ENCODE results near the gene CDH18. TPM values are rescaled to one million over a fixed set of nuclear protein-coding genes. Genes with fewer than 3 reads are reported as not detected.
"Not testable (repeated sequence)": the region's sequence is repeated elsewhere in the genome, so short reads cannot be mapped to it uniquely, and the experiment has no call there.

The CDH18 gene
- total RNA-seq, 2 experiments from 2014 or later: not detected

DNA sequence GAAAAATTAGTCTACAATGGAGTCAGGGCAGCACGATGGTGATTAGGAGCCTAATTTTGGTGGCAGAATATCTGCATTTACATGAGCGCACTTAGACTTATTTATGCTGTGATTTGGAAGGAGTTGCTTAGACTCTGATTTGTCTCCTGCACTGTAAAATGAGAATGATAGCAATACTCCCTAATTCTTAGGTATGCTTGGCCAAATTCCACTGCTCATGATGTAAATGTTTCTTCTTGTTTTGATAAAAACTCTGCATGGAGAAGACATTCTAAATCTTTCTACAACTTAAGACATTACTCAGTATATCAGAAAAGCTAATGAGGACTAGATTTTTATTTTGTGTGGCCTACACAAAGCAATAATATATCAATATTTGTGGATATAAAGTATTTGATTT, 205.4 kb downstream of the CDH18 start:
- Histone ChIP-seq H3K79me2 (ENCODE audit: insufficient read depth, low read depth, low read length) (no peaks in the 10 kb centered on the region), H3K9me3 (ENCODE audit: low read length) (no peaks in the 10 kb centered on the region), H3K4me3 (ENCODE audit: low read depth, low read length, poor library complexity, severe bottlenecking) (no peak overlapping the region)

DNA sequence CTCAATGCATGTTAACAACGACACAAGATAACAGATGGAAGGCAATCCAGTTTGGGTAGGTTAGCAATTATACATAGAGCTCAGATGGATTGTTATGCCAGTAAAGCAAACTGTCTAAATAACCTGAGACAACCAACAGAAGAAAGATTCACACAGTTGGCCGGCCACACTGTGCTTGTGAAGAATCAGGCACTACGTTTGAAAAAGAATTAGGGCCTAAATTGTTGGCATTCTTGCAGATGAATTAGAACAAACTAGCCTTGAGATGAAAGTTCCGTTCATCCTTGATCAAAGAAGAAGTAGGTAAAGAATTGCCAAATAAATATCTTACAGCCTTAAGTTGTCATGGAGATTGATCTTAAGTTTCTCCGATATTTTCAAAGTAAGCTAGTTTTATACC, 210.6 kb downstream of the CDH18 start:
- no peaks in the 10 kb centered on the region for H3K9me2 ChIP-seq (ENCODE audit: insufficient read depth, low read length)
- no peak overlapping the region for H3K4me2 ChIP-seq (ENCODE audit: low read length)
- H3K4me3 ChIP-seq (ENCODE audit: low read depth, low read length, poor library complexity, severe bottlenecking): no peak overlapping the region
- no peaks in the 10 kb centered on the region for H3K9me3 ChIP-seq (ENCODE audit: low read length)
- no peaks in the 10 kb centered on the region for H3K4me1 ChIP-seq (ENCODE audit: insufficient read depth, low read length, poor library complexity, severe bottlenecking)
- no peak for TF ChIP-seq EZH2phosphoT487 (IDR thresholded peaks at IDR 0.05; ENCODE audit: borderline replicate concordance, low read depth, low read length)
- TF ChIP-seq, protein P1, sequence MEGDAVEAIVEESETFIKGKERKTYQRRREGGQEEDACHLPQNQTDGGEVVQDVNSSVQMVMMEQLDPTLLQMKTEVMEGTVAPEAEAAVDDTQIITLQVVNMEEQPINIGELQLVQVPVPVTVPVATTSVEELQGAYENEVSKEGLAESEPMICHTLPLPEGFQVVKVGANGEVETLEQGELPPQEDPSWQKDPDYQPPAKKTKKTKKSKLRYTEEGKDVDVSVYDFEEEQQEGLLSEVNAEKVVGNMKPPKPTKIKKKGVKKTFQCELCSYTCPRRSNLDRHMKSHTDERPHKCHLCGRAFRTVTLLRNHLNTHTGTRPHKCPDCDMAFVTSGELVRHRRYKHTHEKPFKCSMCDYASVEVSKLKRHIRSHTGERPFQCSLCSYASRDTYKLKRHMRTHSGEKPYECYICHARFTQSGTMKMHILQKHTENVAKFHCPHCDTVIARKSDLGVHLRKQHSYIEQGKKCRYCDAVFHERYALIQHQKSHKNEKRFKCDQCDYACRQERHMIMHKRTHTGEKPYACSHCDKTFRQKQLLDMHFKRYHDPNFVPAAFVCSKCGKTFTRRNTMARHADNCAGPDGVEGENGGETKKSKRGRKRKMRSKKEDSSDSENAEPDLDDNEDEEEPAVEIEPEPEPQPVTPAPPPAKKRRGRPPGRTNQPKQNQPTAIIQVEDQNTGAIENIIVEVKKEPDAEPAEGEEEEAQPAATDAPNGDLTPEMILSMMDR (conservative IDR thresholded peaks at IDR 0.05; ENCODE audit: low read length): no peak
- CTCF ChIA-PET (ENCODE audit: unreplicated experiment): no interaction called here
- no peaks in the 10 kb centered on the region for H4K20me1 ChIP-seq (ENCODE audit: insufficient read depth, low read length)
- no peaks in the 10 kb centered on the region for H3K36me3 ChIP-seq (ENCODE audit: insufficient read depth, low read length)
- intact Hi-C loops (cut with micrococcal nuclease; ENCODE audit: unreplicated experiment): no loop called here
- H3K27ac ChIP-seq (ENCODE audit: low read depth, low read length, poor library complexity, severe bottlenecking): no peak overlapping the region
- no peak for DNase-seq (ENCODE audit: low spot score)
- BruUV-seq (replicated peaks): no TSS peak
- H3K79me2 ChIP-seq (ENCODE audit: insufficient read depth, low read depth, low read length): no peaks in the 10 kb centered on the region
- POLR2A ChIA-PET: no interaction called here
- H2AFZ ChIP-seq (ENCODE audit: low read length): no peak overlapping the region

More for the DNA sequence above, 205.4 kb downstream of the CDH18 start:
- H2AFZ ChIP-seq (ENCODE audit: low read length): no peak overlapping the region
- ChIA-PET CTCF (ENCODE audit: unreplicated experiment) (no interaction called here), POLR2A (interaction anchor here (0.7 kb wide), 1 partner anchor 1070 kb away, joined by 3 read pairs; no protein-coding TSS in a partner anchor)
- no peak for DNase-seq (ENCODE audit: low spot score)
- no peak overlapping the region for H3K4me2 ChIP-seq (ENCODE audit: low read length)
- no TSS peak for BruUV-seq (replicated peaks)
- H3K4me1 ChIP-seq (ENCODE audit: insufficient read depth, low read length, poor library complexity, severe bottlenecking): no peaks in the 10 kb centered on the region
- TF ChIP-seq, protein P1 (conservative IDR thresholded peaks at IDR 0.05; ENCODE audit: low read length): no peak
- TF ChIP-seq EZH2phosphoT487 (IDR thresholded peaks at IDR 0.05; ENCODE audit: borderline replicate concordance, low read depth, low read length): no peak
- H3K27ac ChIP-seq (ENCODE audit: low read depth, low read length, poor library complexity, severe bottlenecking): no peak overlapping the region
- H4K20me1 ChIP-seq (ENCODE audit: insufficient read depth, low read length): no peaks in the 10 kb centered on the region
- no peaks in the 10 kb centered on the region for H3K9me2 ChIP-seq (ENCODE audit: insufficient read depth, low read length)
- H3K36me3 ChIP-seq (ENCODE audit: insufficient read depth, low read length): no peaks in the 10 kb centered on the region
- intact Hi-C loops (cut with micrococcal nuclease; ENCODE audit: unreplicated experiment): no loop called here

DNA sequence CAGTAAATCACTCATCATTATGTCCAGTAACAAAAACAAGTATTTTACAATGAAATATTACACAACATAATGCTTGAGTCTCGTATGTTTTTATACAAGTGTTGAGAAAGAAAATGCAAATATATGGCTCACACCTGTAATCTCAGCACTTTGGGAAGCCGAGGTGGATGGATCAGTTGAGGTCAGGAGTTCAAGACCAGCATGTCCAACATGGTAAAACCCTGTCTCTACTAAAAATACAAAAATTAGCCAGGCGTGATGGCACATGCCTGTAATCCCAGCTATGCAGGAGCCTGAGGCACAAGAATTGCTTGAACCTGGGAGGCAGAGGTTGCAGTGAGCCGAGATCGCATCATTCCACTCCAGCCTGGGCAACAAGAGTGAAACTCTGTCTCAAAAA, 211.1 kb downstream of the CDH18 start:
- POLR2A ChIA-PET; CTCF ChIA-PET (ENCODE audit: unreplicated experiment); H3K9me2 ChIP-seq (ENCODE audit: insufficient read depth, low read length): not testable (repeated sequence)

More for the DNA sequence above, 211.1 kb downstream of the CDH18 start:
- H3K79me2 ChIP-seq (ENCODE audit: insufficient read depth, low read depth, low read length); H3K4me2 ChIP-seq (ENCODE audit: low read length); H3K9me3 ChIP-seq (ENCODE audit: low read length); intact Hi-C loops (cut with micrococcal nuclease; ENCODE audit: unreplicated experiment); H3K36me3 ChIP-seq (ENCODE audit: insufficient read depth, low read length); H3K4me1 ChIP-seq (ENCODE audit: insufficient read depth, low read length, poor library complexity, severe bottlenecking); H2AFZ ChIP-seq (ENCODE audit: low read length); H3K27ac ChIP-seq (ENCODE audit: low read depth, low read length, poor library complexity, severe bottlenecking); BruUV-seq (replicated peaks); DNase-seq (ENCODE audit: low spot score); H4K20me1 ChIP-seq (ENCODE audit: insufficient read depth, low read length); H3K4me3 ChIP-seq (ENCODE audit: low read depth, low read length, poor library complexity, severe bottlenecking): not testable (repeated sequence)
